Mammary epithelial cell (primary cell): ENCODE data around the gene ATG2A.

Experiments used
- EZH2 ChIP-seq: IDR thresholded peaks from 2 replicates; pipeline ENCODE4 v1.6.1; 2012; ENCODE audit warnings: low read length, inconsistent platforms, borderline replicate concordance
- TF ChIP-seq, protein P1 (sequence below), 2 donors: IDR thresholded peaks in 1 of 2; conservative IDR thresholded peaks in 1 of 2; 2 replicates each; pipeline ENCODE4 v1.5.1; 2011 to 2012; ENCODE audit warnings: inconsistent platforms in 2 of 2, low read length in 2 of 2, mild to moderate bottlenecking in 2 of 2, control low read depth in 1 of 2, low read depth in 1 of 2; ENCODE audit not compliant: insufficient read depth in 1 of 2; ENCODE audit errors: extremely low read depth in 1 of 2

DNA sequence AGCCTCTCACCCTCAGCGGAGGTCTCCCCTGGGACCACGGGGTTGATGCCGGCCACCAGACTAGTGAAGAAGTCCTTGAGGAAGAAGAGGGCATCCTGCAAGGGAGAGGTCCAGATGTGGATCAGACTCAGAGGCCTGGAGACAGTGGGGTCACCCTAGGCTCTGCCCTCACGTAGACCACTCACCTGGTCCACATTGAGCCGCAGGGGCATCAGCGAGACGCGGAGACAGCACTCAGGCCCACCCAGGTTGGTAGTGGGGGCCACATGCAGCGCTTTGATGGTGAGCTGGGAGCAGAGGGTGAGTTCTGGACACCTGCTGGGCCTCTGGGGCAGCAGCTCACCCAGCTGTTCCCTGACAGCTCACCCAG, 18.9 kb downstream of the ATG2A start:
- TF ChIP-seq, protein P1, sequence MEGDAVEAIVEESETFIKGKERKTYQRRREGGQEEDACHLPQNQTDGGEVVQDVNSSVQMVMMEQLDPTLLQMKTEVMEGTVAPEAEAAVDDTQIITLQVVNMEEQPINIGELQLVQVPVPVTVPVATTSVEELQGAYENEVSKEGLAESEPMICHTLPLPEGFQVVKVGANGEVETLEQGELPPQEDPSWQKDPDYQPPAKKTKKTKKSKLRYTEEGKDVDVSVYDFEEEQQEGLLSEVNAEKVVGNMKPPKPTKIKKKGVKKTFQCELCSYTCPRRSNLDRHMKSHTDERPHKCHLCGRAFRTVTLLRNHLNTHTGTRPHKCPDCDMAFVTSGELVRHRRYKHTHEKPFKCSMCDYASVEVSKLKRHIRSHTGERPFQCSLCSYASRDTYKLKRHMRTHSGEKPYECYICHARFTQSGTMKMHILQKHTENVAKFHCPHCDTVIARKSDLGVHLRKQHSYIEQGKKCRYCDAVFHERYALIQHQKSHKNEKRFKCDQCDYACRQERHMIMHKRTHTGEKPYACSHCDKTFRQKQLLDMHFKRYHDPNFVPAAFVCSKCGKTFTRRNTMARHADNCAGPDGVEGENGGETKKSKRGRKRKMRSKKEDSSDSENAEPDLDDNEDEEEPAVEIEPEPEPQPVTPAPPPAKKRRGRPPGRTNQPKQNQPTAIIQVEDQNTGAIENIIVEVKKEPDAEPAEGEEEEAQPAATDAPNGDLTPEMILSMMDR (conservative IDR thresholded peaks at IDR 0.05 in 1 of 2, IDR thresholded peaks at IDR 0.05 in 1 of 2; ENCODE audit: extremely low read depth in 1 of 2, insufficient read depth in 1 of 2, low read depth in 1 of 2, low read length in 2 of 2), result no peak
- TF ChIP-seq EZH2, result no peak
